K562 (cell line): Measurements from ENCODE around the gene SNRNP70. TPM values are rescaled to one million over a fixed set of nuclear protein-coding genes. Genes with fewer than 3 reads are reported as not detected.

Source experiments
- ATF1 ChIP-seq, 2 experiments: fragments of 450-650 bp in 1 of 2; IDR thresholded peaks; 2 replicates each; pipeline ENCODE4 v1.6.1; 2016; ENCODE audit warnings: missing compliant biosample characterization in 1 of 2, missing genetic modification characterization in 1 of 2
- BACH1 ChIP-seq: fragments of 200-800 bp; sonication (Bioruptor generic); IDR thresholded peaks from 2 replicates; pipeline ENCODE4 v1.6.1; 2016; ENCODE audit warnings: missing genetic modification characterization, missing compliant biosample characterization
- CBFA2T2 ChIP-seq: fragments of 450-650 bp; conservative IDR thresholded peaks from 2 replicates; pipeline ENCODE4 v1.6.1; 2017; ENCODE audit warnings: mild to moderate bottlenecking
- CXXC5 ChIP-seq: fragments of 250-450 bp; sonication (Bioruptor Pico); IDR thresholded peaks from 2 replicates; pipeline ENCODE4 v1.8.0; 2022; ENCODE audit warnings: inconsistent platforms, mild to moderate bottlenecking, moderate library complexity
- DPF2 ChIP-seq: fragments of 450-650 bp; IDR thresholded peaks from 2 replicates; pipeline ENCODE4 v1.6.1; 2016
- EP400 ChIP-seq: fragments of 450-650 bp; IDR thresholded peaks from 2 replicates; pipeline ENCODE4 v1.6.1; 2017; ENCODE audit warnings: antibody characterized with exemption, mild to moderate bottlenecking, moderate library complexity
- FOXP1 ChIP-seq: sonication (generic); formaldehyde crosslinking; IDR thresholded peaks from 2 replicates; pipeline ENCODE4 v1.8.0; 2022; ENCODE audit warnings: mild to moderate bottlenecking, missing genetic modification reagents
- GTF2B ChIP-seq: IDR thresholded peaks from 2 replicates; pipeline ENCODE4 v1.6.1; 2011; ENCODE audit not compliant: insufficient read length; ENCODE audit errors: extremely low read depth
- IRF2 ChIP-seq: sonication (generic); formaldehyde crosslinking; IDR thresholded peaks from 2 replicates; pipeline ENCODE4 v1.8.1; 2022; ENCODE audit warnings: mild to moderate bottlenecking, missing genetic modification reagents
- L3MBTL2 ChIP-seq: fragments of 450-650 bp; IDR thresholded peaks from 2 replicates; pipeline ENCODE4 v1.6.1; 2016; ENCODE audit warnings: mild to moderate bottlenecking, moderate library complexity
- LARP7 ChIP-seq: fragments of 450-650 bp; IDR thresholded peaks from 2 replicates; pipeline ENCODE4 v1.6.1; 2016
- MTA2 ChIP-seq: fragments of 450-650 bp; IDR thresholded peaks from 2 replicates; pipeline ENCODE4 v1.6.1; 2016; ENCODE audit warnings: low read depth
- NKRF ChIP-seq: fragments of 450-650 bp; IDR thresholded peaks from 2 replicates; pipeline ENCODE4 v1.6.1; 2016; ENCODE audit warnings: borderline replicate concordance
- PHF21A ChIP-seq: fragments of 450-650 bp; IDR thresholded peaks from 2 replicates; pipeline ENCODE4 v1.6.1; 2017; ENCODE audit warnings: low read depth, borderline replicate concordance
- SAP30 ChIP-seq: fragments of 200-600 bp; sonication (generic); IDR thresholded peaks from 2 replicates; pipeline ENCODE4 v1.6.1; 2012; ENCODE audit warnings: borderline replicate concordance, low read depth, mild to moderate bottlenecking, moderate library complexity, low read length, control low read depth, inconsistent platforms; ENCODE audit not compliant: insufficient read depth, poor library complexity, severe bottlenecking
- SRSF7 ChIP-seq: fragments of 200-400 bp; formaldehyde crosslinking; optimal IDR thresholded peaks from 2 replicates; pipeline ENCODE3; 2017; ENCODE audit warnings: mild to moderate bottlenecking, low read depth, low read length
- TBP ChIP-seq: optimal IDR thresholded peaks from 2 replicates; pipeline ENCODE3; 2011; ENCODE audit warnings: low read depth, low read length, improper control_type of control experiment
- USF1 ChIP-seq: sonication (generic); formaldehyde crosslinking; IDR thresholded peaks from 2 replicates; pipeline ENCODE4 v1.9.0; 2022; ENCODE audit warnings: mild to moderate bottlenecking, missing genetic modification reagents
- ZNF212 ChIP-seq: fragments of 450-650 bp; formaldehyde crosslinking; IDR thresholded peaks from 2 replicates; pipeline ENCODE4 v1.4.0; 2020; ENCODE audit warnings: mild to moderate bottlenecking
- ZNF609 ChIP-seq: sonication (generic); formaldehyde crosslinking; IDR thresholded peaks from 2 replicates; pipeline ENCODE4 v1.8.1; 2023; ENCODE audit warnings: missing genetic modification reagents, mild to moderate bottlenecking, borderline replicate concordance
- polyA plus RNA-seq, 8 experiments: library from polyadenylated mRNA; depleted of rRNA in 4 of 8; stranded (reverse) in 5 of 8; unstranded in 3 of 8; fragments of >200 nt; fragmentation: Nextera tagmentation in 2 of 8; fragmentation: Illumina TruSeq in 1 of 8; extraction: Ambion mirVana in 2 of 8; extraction: Trizol in 1 of 8; gene quantifications; 2 replicates each; pipeline versions ENCODE4 v1.2.1 to v1.2.3, GENCODE V29; 2011 to 2014; ENCODE audit warnings: inconsistent platforms in 1 of 8, missing spikeins in 1 of 8
- total RNA-seq, 7 experiments: library from RNA; depleted of rRNA in 6 of 7; stranded (reverse); fragments of >200 nt in 6 of 7; fragmentation: Illumina TruSeq in 2 of 7; extraction: Trizol in 2 of 7; gene quantifications; 2 replicates each; pipeline versions ENCODE4 v1.2.1 to v1.2.3, GENCODE V29; 2011 to 2021; ENCODE audit warnings: low replicate concordance in 1 of 7

Gene SNRNP70
- total and polyA plus RNA-seq, 9 of the 15 experiments (the other 6 are each of a cell fraction or from before 2014, with no cell fraction given), result 2.8 to 496 (median 136) TPM

- TF ChIP-seq EP400 (peak; percentile 61; the same call in 1 of the 2 replicates), GTF2B (no peak), LARP7 (no peak), ATF1 (CRISPR knock-in tag; IDR thresholded peaks at IDR 0.05) (no peak), ATF1 (tag; IDR thresholded peaks at IDR 0.05) (peak; percentile 47), TBP (peak; percentile 10), BACH1 (tag) (no peak), NKRF (peak; percentile 77; the same call in 1 of the 2 replicates), CXXC5 (CRISPR knock-in tag) (peak; percentile 82), PHF21A (no peak), SAP30 (no peak), MTA2 (no peak), USF1 (CRISPR knock-in tag) (peak; percentile 97), SRSF7 (no peak), ZNF609 (peak; percentile 85; the same call in 1 of the 2 replicates), DPF2 (peak; percentile 46; the same call in 1 of the 2 replicates), ZNF212 (CRISPR knock-in tag) (no peak), L3MBTL2 (peak; percentile 96), IRF2 (CRISPR knock-in tag) (no peak), FOXP1 (CRISPR knock-in tag) (peak; percentile 37; the same call in 1 of the 2 replicates), CBFA2T2 (peak; percentile 60)
These were observed 28.7 kb downstream of the SNRNP70 start, which contains the start of gene LIN7B (continued) for GRCh38 chr19:49113762-49114629.
